GM21528 (cell line): Measurements from ENCODE around the gene SSTR1.

Source experiments
- ATAC-seq: cut with Tn5 transposase; IDR thresholded peaks from one replicate; pipeline ENCODE4 v1.9.1; 2021; ENCODE audit warnings: mild to moderate bottlenecking, moderate library complexity; ENCODE audit not compliant: unreplicated experiment, low FRiP score

The SSTR1 gene

DNA sequence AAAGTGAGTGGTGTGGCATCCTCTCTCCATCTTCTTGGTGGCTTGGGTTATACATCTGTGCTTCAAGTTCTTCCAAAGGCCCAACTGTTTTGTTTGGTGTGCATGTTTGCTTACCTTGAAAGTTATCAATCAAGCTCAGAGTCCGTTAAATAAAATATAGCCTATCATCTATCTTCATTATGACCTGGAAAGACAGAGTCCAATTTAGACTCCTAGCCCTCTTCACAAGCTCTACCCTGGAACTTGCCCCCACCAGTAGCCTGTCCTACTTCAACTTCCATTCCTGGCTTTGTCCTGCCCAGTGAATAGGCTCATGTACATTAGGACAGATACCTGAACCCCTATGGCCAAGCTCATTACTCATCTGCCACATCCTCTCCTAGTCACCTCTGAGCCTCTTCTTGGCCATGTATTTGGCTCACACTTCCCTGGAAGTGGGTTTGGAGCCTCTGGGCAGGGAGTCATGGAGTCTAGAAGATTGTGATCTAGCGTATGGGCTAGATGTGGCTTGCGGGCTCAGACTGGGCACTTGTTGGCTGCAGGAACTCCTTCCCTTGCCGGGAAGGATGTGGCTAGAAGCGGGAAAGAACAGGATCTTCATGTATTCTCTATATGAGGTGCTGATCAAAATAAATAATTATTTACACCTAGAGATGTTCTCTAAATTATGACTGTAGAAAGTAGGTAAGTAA is 6.4 kb upstream of the SSTR1 start:
- no peak for ATAC-seq

GRCh38 chr14:38202444-38203191 is 5.1 kb upstream of the SSTR1 start:
- no peak for ATAC-seq

GRCh38 chr14:38203929-38204718 is 3.6 kb upstream of the SSTR1 start:
- no peak for ATAC-seq

- ATAC-seq, result no peak
Observed at GRCh38 chr14:38204719-38205115, 3.0 kb upstream of the SSTR1 start.

GRCh38 chr14:38205119-38205813 is 2.4 kb upstream of the SSTR1 start:
- no peak for ATAC-seq

DNA sequence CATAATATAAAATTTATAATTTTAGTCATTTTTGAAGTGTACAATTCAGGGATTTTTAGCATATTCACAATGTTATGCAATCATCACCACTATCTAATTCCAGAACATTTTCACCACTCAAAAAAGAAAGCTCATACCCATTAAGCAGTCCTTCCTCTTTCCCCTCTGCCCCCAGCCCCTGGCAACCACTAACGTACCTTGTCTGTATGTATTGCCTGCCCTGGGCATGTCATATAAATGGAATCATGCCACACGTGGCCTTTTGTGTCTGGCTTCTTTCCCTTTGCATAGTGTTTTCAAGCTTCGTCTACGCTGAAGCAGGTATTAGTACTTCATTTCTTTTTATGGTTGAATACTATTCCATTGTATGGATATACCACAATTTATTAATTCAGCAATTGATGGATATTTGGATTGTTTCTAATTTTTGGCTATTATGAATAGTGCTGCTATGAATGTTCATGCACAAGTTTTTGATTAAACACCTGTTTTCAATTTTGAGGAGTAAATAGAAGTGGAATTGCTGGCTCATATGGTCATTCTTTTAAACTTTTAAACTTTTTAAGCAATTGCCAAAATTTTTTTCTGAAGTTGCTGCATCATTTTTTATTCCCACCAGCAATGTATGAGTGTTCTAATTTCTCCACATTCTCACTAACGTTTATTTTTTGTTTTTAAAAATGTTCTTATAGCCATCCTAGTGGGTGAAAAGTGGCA is 1.6 kb upstream of the SSTR1 start:
- no peak for ATAC-seq

DNA sequence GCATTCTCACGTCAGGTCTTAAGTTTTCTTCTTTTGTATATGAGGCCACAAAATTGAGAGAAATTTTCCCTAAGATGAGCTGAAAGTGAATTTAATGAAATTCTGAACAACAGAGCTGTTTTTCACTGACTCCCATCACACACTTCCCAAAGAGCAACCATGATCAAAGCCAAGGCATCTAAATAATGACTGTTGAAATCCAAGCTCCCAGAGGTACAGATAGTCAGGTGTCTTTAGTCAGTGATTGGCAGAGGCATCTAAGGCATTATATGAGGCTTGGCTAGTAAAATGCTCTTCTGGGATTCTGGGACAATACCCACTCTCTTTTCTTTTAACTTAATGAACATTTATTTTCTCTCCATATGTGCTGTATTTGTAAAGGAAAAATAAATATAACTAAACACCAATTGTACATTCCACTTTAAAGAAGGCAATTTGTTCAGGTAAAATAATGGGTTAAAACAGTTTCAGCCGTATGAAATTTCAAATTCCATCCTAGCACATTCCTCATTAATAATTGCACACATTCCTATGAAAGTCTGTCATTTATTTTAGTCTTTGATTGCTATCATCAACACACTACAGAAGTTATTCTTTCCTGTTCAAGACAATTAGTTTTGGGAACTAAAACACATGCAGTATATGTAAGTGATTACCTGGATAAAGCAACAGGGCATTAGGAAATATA is 871 bp upstream of the SSTR1 start:
- ATAC-seq, result no peak

- no peak for ATAC-seq
Observed at GRCh38 chr14:38207377-38207735, 348 bp upstream of the SSTR1 start.

DNA sequence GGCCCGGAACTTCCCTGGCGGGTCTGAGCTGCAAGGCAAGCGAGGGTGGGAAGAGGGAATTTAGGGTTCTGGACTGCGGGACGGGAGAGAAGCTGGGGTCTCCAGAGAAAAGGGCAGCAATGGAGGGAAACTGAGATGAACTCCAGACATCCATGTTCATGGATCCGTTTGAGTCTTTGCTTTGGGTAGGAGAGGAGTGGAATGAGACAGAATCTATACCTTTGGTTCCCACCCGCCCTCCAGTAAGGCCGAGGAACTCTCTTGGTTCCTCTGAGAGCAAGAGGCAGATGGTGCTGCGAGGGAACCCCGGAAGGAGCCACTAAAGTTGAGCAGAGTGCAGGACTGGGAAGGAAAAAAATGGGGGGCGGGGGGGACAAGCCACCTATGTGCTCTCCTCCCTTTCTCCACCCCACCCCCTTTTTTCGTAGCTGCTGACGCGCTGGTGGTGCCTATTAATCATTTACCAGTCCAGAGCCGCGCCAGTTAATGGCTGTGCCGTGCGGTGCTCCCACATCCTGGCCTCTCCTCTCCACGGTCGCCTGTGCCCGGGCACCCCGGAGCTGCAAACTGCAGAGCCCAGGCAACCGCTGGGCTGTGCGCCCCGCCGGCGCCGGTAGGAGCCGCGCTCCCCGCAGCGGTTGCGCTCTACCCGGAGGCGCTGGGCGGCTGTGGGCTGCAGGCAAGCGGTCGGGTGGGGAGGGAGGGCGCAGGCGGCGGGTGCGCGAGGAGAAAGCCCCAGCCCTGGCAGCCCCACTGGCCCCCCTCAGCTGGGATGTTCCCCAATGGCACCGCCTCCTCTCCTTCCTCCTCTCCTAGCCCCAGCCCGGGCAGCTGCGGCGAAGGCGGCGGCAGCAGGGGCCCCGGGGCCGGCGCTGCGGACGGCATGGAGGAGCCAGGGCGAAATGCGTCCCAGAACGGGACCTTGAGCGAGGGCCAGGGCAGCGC is 1.2 kb downstream of the SSTR1 start:
- ATAC-seq, result no peak

DNA sequence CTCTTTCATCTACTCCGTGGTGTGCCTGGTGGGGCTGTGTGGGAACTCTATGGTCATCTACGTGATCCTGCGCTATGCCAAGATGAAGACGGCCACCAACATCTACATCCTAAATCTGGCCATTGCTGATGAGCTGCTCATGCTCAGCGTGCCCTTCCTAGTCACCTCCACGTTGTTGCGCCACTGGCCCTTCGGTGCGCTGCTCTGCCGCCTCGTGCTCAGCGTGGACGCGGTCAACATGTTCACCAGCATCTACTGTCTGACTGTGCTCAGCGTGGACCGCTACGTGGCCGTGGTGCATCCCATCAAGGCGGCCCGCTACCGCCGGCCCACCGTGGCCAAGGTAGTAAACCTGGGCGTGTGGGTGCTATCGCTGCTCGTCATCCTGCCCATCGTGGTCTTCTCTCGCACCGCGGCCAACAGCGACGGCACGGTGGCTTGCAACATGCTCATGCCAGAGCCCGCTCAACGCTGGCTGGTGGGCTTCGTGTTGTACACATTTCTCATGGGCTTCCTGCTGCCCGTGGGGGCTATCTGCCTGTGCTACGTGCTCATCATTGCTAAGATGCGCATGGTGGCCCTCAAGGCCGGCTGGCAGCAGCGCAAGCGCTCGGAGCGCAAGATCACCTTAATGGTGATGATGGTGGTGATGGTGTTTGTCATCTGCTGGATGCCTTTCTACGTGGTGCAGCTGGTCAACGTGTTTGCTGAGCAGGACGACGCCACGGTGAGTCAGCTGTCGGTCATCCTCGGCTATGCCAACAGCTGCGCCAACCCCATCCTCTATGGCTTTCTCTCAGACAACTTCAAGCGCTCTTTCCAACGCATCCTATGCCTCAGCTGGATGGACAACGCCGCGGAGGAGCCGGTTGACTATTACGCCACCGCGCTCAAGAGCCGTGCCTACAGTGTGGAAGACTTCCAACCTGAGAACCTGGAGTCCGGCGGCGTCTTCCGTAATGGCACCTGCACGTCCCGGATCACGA is 2.2 kb downstream of the SSTR1 start:
- ATAC-seq, result no peak

GRCh38 chr14:38210587-38211216 is 3.0 kb downstream of the SSTR1 start:
- ATAC-seq, result no peak

DNA sequence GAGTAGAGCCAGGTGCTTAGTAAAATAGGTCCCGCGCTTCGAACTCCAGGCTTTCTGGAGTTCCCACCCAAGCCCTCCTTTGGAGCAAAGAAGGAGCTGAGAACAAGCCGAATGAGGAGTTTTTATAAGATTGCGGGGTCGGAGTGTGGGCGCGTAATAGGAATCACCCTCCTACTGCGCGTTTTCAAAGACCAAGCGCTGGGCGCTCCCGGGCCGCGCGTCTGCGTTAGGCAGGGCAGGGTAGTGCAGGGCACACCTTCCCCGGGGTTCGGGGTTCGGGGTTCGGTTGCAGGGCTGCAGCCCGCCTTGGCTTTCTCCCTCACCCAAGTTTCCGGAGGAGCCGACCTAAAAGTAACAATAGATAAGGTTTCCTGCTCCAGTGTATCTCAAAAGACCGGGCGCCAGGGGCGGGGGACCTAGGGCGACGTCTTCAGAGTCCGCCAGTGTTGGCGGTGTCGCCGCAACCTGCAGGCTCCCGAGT is 3.6 kb downstream of the SSTR1 start:
- no peak for ATAC-seq

GRCh38 chr14:38212111-38212510 is 4.4 kb downstream of the SSTR1 start:
- ATAC-seq, result no peak

DNA sequence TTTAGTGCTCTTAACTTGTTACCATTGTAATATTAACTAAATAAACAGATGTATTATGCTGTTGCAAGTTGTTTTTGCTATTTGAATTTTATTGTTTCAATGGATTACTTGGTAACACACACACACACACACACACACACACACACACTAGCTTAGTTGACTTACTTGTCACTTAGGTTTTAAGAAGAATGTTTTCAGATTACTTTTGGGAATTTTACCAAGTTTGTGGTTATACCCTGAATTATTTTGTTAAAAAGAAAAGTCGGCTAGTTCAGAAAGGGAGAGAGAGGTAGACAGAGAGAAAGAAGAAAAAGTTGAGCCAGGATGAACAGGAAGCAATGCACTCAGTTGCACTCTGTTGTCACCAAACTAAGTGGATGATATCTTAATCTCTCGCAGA is 5.3 kb downstream of the SSTR1 start:
- ATAC-seq, result no peak

DNA sequence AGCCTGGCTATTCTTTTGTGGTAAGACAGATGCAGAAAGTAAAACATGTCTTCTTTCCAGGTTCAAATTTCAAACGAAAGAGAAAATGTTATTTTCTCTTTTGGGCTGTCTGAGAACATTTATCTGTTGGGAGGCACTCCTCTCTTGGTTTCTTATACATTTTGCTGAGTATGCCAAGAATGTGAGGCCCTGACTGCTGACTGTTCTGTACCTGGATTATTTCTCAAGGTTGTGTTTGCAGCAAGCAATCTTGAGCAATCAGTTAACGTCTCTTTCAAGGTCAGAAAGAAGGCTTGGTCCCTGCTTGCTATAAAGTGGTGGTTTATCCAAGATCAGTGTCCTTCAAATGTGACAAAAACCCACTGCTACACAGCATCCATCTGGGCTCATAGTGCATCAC is 9.8 kb downstream of the SSTR1 start:
- no peak for ATAC-seq

- ATAC-seq, result no peak
Observed at GRCh38 chr14:38221077-38221476, 13.4 kb downstream of the SSTR1 start.

- no peak for ATAC-seq
Observed at GRCh38 chr14:38224338-38224737, 16.6 kb downstream of the SSTR1 start.
